Activated CD4-positive, alpha-beta T cell treated with anti-CD3 and anti-CD28 coated beads for 4 hours (primary cell): ENCODE data around the gene FRMD6.
"Not testable (repeated sequence)": the region's sequence is repeated elsewhere in the genome, so short reads cannot be mapped to it uniquely, and the experiment has no call there.

ENCODE experiments used
- DNase-seq, 2 donors: peaks; one replicate each; pipeline ENCODE4 v3.0.0-alpha.2; 2020

The FRMD6 gene

DNA sequence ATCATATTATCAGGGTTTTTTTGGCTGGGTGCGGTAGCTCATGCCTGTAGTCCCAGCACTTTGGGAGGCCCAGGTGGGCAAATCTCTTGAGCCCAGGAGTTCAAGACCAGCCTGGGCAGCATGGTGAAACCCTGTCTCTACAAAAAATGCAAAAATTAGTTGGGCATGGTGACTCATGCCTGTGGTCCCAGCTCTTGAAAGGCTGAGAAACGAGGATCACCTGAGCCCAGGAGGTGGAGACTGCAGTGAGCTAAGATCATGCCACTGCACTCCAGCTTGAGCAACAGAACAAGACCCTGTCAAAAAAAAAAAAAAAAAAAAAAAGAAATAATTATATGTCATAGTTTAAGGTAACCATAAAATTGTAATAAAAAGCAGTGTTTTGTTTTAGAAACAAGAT is 18.4 kb upstream of the FRMD6 start:
- DNase-seq = not testable (repeated sequence)

DNA sequence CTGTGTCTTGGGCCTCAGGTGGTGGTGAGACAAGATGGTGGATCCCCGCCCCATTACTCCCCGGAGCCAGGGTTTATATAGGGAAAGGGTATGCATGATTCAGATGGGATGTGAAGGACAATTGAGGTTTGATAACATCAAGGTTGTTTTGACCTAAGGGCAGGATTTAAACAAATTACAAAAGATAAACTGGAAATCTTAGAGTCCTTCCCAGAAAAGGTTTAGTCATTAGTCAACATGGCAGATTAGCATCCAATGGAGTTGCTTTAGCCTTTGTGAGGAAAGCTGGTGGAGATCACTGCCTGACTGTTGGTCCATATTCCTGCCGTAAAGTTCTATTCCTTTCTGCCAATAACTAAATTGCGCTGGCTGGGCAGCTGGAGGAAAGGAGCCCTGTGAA is 15.6 kb upstream of the FRMD6 start:
- no peak for DNase-seq

DNA sequence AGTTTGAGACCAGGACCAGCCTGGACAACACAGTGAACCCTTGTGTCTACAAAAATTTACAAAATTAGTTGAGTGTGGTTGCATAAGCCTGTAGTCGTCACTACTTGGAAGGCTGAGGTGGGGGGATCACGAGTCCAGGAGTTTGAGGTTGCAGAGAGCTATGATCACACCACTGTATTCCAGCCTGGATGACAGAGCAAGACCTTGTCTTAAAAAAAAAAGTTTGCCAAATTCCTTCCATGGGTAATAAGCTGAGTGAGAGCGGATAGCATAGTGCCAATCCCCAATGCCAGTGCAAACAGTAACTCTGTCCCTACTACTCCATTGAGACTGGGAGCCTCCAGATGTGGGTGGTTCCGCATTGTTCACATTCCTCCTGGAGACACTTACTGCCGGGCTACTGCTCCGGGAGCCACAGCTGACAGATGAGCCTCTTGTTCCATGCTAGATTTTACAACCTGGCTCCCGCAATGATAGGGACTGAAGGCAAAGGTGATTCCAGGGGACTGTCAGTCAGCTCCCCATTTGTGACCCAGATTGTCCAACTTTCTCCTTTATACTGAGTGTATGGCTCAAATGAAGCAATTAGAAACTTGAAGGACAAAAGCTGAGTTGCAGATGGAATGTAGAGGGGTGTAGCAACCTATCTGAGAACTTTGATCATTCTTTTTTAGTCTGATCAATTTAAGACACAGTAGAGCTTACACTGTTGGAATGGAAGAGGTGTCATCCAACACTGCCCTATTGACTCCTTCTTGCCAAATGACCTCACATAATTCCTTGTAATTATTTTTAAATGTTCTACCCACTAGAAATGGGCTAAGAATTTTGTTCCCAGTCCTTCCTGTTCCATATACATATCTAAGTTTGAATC is 13.4 kb upstream of the FRMD6 start:
- DNase-seq = no peak

DNA sequence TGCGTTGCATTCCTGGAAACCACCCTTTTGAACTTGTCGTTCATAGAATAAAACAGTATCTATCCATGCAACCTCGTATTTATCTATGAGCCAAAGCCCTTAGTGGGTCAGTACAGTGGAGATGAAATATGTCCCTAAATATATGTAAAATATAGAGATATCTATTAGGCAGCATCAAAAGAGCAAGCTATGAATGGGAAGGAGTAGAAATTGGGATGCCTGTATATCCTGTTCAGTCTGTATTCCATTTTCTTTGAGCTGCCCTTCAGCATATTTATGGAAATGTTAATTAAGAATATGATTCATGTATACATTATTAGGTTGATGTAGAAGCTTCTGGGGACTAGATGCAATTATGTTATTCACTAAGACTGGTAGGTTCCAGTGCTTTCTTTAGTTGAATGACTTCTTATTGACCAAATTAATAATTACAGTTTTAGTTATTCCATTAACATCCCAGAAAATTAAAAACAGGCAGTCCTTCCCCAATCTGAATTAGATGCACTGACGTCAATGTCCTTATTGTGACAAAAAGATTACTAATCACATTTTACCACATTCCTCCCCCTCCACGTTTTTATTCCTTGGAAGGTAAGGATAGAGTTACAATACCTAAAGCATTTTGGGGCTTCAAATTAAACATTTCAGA is 11.9 kb upstream of the FRMD6 start:
- DNase-seq = no peak

DNA sequence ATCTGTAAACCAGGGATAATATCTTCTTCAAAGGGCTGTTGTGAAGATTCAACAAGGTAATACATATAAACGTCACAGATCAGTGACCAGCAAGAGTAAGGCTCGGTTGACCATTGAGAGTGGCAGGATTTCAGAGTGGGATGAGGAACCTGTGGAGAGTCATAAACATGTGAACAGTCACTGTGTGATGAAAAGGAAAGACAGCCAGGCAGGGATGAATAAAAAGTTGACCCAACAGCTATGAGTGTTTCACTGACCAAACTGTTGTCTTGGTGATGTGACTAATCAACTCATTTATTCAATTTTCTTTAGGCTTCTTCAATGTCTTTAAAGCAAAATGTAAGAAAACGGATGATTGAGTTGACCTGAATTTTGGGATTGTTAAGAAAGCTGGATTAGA is 8.6 kb upstream of the FRMD6 start:
- no peak for DNase-seq

DNA sequence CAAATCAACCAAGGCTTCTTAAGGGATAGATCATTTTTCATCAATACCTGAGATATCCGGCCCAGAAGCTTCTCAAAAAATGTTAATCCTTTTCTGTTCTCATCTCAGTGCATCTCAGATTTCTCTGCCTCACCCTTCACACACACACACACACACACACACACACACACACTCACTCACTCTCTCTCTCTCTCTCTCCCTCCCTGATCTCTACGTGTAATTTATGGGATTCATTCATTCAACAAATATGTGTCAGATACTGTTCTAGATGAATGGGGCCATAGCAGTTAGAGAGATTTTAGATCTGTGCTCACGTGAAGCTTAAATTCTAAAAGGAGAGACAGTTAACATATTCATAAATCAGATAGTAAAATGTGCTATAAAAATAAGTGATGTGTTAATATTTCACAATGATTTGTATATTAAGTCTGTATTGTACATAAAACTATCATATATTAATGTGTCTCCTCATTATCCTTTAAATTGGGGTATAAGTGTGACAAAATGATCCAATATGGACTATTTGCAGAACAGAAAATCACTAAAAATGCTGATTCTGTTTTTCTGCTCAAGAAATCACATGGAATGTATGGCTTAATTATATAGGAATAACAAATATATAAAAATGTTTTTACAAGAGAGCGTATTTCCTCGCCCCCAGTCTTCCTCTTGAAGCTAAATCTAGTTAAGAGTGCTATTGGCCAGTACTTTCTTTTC is 7.3 kb upstream of the FRMD6 start:
- no peak for DNase-seq

DNA sequence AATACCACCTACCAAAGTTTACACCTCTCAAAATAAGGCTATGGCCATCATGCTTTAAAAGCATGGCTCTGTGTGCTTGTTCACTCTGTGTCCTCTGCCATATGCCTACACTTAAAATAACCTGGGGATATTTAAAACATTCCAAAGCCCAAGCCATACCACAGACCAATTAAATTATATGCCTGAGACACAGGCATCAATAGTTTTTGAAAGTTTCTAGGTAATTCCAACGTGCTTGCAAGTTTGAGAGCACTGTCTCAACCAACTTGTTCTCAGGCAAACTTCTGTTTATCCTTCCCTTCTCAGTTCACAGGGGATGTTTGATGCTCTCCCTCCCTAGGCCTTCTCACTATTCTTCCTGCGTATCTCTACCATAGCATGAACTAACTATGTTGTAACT is 3.4 kb upstream of the FRMD6 start:
- no peak for DNase-seq

DNA sequence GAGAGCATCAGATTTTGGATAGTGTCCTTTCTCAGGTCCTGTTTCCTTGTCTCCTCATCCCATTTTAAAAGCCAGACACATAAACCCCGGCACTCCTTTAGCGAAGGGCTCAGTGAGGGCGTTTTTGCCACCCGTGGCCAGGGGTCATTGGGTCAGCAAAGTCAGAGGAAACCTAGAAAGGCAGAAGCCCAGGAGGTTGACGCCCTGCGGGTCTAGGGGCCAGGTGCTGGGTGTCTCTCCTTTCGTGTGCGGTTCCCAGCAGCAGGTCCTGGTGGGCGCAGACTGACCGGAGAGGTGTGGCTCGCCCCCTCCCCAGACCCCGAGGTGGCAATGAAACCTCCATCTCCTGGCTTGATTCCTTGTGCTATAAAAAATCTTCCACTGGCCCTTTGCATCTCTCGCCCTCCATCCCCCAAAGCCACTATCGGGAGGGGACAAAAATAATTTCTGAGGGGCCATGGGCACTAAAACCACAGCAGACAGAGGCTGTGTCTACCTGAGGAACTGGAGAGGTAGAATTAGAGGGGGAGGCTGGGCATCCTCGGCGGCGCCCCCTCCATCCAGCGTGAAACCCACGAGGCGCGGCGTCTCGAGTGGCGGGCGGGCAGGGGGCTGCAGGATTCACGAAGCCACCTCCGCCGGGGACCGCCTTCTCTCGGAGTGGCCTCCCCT is 858 bp upstream of the FRMD6 start:
- DNase-seq = no peak

DNA sequence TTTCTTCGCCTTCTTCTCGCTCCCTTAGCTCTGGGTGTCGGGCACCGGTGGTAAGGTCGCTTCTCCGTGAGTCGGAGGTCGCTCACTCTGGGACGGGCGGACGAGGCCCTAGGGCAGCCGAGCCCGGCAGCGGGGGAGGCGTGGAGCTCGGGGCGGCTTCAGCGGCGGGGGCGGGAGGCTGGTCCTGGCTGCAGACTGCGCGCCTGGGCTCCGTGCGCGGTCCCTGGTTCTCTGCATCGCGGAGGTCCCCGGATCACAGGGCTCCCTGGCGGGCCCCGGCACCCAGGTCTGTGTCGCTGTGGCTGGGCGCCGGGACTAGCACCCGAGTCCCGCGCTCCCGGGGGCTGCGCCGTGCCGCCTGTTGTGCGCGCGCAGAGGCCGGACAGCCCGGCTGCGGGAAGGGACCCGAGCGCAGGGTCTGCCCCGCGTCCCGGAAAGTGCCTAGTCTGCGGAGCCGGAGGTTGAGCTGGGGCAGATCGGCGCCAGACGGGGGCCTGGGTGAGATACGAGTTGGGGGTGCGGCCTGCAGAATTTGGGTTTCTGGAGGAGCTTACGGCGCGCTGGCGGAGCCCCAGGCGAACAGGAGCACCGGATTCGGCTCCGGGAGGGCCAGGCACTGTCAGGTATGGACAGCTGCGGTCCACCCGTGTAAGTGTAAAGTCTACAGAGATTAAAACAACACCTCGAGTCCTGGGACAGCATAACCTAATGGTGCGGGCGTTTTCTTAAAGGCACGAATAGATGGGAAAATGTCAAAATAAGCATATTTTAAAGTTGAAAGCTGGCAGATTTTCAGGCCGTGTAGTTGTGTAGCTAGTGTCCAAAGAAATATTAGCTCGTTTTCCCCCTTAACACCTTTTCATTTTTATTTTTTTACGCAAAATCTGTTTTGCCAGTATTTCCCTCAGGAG is 713 bp downstream of the FRMD6 start:
- no peak for DNase-seq

DNA sequence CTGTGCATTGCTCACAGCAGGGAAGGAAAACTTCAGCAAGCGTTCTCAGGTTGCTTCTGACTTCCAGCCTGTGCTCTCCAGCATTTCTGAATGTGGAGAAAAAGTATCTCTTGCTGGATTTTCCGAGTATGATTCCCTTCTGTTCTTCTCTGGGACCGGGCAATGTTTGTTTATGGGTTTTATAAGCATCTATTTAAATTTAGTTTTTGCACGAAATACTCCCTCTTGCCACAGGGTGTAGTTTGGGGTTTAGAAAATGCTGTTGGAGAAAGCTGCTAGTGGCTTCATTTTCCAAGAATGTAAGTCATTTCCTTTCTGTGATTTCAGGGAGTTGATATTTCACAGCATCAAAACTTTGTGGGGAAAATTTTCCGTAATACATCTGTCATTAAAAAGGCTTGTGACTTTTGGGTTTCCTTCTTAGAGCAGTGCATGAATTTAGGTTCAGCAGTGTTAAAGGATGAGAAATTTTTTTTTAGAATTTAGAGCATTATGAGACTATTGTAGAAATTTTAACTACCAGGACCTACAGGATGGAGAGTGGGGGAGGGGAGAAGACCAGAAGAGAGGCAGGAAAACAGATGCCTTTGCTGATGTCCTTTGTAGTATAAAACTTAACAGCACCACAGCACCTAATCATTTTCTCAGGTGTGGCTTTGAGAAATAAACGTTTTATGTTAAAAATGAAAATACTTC is 1.5 kb downstream of the FRMD6 start:
- no peak for DNase-seq

DNA sequence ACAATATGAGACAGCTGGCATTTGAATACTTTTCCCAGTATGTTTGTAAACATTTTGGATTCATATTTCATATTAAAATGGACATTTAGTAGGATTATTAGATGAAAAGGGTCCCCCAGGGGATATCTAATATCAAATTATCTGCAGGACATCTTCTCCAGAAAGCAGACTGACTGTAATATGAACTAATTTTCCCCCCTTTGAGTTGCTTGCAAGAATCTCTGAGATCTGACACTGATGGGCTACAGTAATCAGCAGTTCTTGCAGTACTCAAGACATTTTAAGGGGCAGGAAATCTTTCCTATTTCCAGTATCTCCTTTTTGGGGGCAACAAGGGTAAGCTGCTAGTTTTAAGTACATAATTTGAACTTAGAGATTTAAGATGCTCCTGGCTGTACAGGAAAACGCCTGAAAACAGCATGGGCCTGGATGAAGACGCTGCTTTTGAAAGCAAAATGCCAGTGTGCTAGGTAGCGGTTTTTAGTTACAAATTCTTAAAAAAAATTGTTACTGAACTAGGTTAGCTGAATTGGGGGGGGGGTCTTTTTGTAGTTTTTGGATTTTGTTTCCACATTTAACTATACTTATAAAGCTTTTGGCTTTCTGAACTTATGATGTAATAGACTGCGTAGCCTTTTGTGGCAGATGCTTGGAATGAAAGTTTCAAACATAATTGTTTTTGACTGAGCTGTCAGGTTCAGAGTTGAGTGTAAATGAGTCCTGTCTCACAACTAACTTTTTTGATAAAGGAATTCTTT is 2.2 kb downstream of the FRMD6 start:
- no peak for DNase-seq

DNA sequence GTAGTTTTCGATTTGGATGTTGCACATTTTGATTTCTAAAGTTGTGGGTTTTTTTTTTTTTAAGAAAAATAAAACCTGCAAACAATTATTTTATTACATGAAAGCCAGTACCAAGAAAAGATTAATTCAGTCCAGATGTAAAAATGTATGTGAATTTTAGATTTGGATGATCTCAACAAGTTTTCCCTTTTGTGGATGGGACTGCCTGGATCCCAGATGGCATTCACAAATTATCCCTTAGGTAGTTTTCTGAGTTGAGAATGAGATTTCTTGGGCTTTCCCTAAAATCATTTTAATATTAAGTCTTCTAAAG is 2.8 kb downstream of the FRMD6 start:
- DNase-seq = no peak

DNA sequence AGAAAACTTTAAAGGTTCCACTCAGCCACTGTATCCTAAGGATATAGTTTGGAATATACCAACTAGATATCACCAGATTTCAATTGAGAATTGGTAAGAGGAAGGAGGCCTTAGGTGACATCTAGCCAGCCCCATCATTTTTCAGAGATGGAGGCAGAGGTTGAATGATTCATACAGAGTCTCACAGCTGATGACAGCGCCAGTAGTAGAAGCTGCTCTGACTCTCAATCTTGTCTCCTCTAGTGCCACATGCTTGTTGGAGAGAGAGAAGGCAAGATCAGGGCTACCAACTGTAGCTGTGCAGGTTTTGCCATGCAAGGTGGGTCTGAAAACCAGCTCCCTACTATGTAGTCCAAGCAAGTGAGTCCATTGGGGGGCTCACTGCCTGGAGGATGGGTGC is 6.1 kb downstream of the FRMD6 start:
- no peak for DNase-seq

DNA sequence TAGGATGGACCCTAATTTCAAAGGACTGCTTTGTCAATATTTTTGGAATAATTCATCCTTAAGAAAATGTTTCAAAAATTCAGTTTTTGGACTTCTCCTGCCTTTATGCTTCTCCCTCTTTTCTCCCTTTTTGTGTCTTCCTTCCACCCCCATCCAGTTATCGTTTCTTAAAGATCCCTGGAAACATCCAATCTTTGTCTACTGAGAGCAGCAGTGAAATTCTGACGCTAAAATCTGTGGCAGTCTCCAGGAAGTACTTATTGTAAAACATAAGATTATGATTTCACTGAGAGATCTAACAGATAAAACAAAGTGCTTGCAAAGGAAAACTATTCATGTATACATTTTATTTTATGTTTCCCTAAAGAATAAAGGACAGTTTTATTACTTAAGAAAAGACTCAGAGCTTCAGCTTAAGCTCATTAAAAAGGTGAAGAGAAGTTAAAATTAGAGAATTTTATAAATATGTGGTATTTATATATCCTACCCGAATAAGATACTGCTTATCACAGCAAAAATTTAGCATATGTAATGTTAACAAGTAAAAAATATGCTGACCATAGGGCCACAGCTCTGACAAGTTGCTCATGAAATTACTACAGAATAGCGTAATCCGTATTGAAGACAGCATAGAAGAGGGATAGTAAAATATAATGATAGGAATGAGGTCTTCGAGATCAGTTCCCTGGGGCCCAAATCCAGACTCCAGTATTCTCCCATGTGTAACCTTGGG is 6.9 kb downstream of the FRMD6 start:
- no peak for DNase-seq

DNA sequence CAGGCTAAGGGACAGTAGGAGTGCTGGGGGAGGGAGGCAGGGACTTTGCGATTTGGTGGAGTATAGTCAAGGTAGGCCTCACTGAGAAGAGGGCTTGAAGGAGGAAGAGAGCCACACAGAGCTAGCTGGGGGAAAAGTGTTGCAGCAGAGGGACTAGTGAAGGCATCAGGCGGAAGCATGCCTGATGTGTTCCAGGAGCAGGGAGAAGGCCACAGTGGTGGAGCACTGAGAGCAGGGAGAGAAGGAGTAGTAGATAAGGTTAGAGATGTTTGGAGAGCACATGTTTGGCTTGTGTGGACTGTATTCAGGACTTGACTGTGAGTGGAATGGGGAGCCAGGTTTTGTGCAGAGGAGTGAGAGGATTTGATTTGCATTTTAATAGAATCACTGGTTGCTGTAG is 9.0 kb downstream of the FRMD6 start:
- no peak for DNase-seq

DNA sequence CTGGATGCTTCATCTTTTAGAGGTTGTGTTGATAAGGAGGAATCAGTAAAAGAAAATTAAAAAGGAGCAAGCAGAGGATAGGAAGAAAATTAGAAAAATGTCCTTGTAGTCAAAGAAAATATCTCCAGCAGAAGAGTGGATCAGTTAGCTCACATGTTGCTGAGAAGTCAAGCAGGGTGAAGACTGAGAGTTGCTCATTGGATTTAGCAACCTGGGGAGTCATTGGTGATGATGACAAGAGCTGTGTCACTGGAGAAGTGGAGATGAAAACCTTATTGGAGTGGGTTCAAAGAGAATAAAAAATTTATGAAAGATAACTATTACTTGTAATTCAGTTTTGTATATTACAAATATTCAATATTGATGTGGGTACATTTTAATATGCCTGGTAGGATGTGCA is 9.8 kb downstream of the FRMD6 start:
- no peak for DNase-seq

DNA sequence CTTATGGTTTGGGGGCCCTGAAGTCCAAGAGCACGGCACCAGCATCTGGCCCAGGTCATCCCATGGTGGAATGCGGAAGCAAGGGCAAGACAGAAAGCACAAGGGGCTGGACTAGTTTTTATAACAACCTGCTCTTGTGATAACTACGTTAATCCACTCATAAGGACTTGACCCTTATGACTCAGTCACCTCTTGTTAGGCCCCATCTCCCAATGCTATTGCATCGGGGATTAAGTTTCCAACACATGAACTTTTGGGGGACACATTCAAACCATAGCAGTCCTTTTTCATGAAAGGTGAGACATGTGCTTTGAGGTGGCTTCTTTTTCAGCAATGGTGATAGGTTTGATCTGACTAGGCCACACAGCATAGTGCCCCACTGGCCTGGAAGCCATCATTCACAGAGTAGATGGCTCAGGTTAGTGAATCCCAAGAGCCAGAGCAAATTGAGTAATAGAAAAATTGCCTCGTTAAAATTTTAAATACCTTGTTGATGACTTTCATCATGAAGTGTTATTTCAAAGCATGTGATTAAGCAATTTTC is 12.1 kb downstream of the FRMD6 start:
- DNase-seq = no peak

DNA sequence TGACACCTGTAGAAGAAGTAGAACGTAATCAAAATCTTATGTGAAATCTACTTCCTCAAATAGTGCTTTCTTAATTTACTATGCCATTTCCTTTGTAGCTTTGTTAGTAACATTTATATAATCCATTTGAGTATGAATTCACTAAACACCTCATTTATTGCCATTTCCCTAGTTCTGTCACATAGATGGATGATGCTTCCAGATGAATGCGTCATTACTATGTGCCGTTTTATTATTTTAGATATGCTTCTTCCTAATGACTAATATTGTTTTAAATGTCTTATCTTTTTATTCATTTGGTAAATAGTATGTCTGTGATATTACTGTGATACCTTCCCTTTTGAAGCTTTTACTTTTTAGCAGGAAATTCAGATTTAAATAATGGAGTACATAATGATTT is 14.4 kb downstream of the FRMD6 start:
- no peak for DNase-seq

DNA sequence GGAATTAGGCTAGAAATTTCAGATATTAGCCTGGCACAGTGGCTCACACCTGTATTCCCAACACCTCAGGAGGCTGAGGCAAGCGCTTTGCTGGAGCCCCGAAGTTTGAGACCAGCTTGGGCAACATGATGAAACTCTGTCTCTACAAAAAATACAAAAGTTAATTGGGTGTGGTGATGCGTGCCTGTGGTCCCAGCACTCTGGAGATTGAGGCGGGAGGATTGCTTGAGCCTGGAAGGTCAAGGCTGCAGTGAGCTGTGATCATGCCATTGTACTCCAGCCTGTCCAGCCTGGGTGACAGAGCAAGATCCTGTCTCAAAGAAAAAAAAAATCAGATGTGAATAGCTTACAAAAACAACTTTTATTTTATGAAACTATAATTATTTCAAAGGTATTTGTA is 15.1 kb downstream of the FRMD6 start:
- DNase-seq = no peak

DNA sequence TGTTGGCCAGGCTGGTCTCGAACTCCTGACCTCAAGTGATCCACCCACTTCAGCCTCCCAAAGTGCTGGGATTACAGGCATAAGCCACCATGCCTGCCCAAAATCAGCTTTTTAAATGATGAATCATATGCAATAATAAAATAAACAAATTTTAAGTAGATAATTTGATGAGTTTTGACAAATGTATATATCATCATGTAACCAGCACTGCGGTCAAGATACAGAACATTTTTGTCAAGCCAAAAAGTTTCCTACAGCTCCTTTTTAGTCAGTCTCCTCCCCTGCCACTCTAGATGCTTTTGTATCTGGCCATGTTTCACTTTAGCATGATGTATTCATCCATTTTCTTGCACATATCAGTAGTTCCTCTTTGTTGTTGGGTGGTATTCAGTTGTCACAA is 17.2 kb downstream of the FRMD6 start:
- DNase-seq = no peak
